Kidney (tissue), 14 donors: ENCODE results near the gene MARCKSL1. TPM values are rescaled to one million over a fixed set of nuclear protein-coding genes. Genes with fewer than 3 reads are reported as not detected.
"Not testable (repeated sequence)": the region's sequence is repeated elsewhere in the genome, so short reads cannot be mapped to it uniquely, and the experiment has no call there.

Experiments used
- DNase-seq, 5 donors: peaks; one replicate each; pipeline ENCODE4 v3.0.0-alpha.2; 2013 to 2020
- FAIRE-seq: peaks from 2 replicates; lab custom pipeline; 2012; peaks lifted over from hg19 to GRCh38; lab: Jason Lieb, UNC
- H3K27ac ChIP-seq, 2 donors: one replicate each; pipeline ENCODE4 v1.7.0; 2013; ENCODE audit warnings: low read depth in 2 of 2, low read length in 2 of 2, inconsistent platforms in 1 of 2
- H3K27me3 ChIP-seq: one replicate; pipeline ENCODE4 v1.7.1; 2013; ENCODE audit warnings: low read length, inconsistent platforms; ENCODE audit not compliant: control insufficient read depth, insufficient read depth
- H3K36me3 ChIP-seq, 3 donors: one replicate each; pipeline versions ENCODE4 v1.7.0 to v1.7.1; 2013; ENCODE audit warnings: low read length in 3 of 3, control low read depth in 1 of 3, inconsistent platforms in 1 of 3; ENCODE audit not compliant: insufficient read depth in 3 of 3, control insufficient read depth in 2 of 3
- H3K4me1 ChIP-seq, 3 donors: one replicate each; pipeline versions ENCODE4 v1.7.0 to v1.7.1; 2013; ENCODE audit warnings: low read length in 3 of 3, inconsistent platforms in 1 of 3, low read depth in 1 of 3; ENCODE audit not compliant: control insufficient read depth in 2 of 3, insufficient read depth in 2 of 3
- H3K4me3 ChIP-seq, 3 donors: one replicate each; pipeline versions ENCODE4 v1.7.0 to v1.8.1; 2013; ENCODE audit warnings: low read length in 3 of 3, control low read depth in 1 of 3, inconsistent platforms in 1 of 3
- H3K9ac ChIP-seq, 3 donors: one replicate each; pipeline versions ENCODE4 v1.7.0 to v1.7.1; 2013; ENCODE audit warnings: low read length in 3 of 3, control low read depth in 1 of 3, inconsistent platforms in 1 of 3
- H3K9me3 ChIP-seq, 3 donors: one replicate each; pipeline versions ENCODE4 v1.7.0 to v1.7.1; 2013; ENCODE audit warnings: low read length in 3 of 3, control low read depth in 1 of 3, inconsistent platforms in 1 of 3; ENCODE audit not compliant: control insufficient read depth in 2 of 3, insufficient read depth in 1 of 3
- CTCF ChIP-seq: IDR thresholded peaks from 3 replicates; pipeline ENCODE4 v1.5.1; 2012; ENCODE audit warnings: mild to moderate bottlenecking, moderate library complexity, borderline replicate concordance; ENCODE audit not compliant: insufficient read depth; ENCODE audit errors: extremely low read depth
- intact Hi-C: fragments of 100-400 bp; cut with DNase I; formaldehyde crosslinking; loops from one replicate; pipeline ENCODE4 v1.11.1; 2022
- polyA plus RNA-seq: library from polyadenylated mRNA; stranded (reverse); fragments of 350-450 nt; fragmentation: Illumina TruSeq; extraction: RNeasy Lipid Tissue Mini Kit (QIAGEN cat#74804); gene quantifications from one replicate; pipeline ENCODE4 v1.2.3, GENCODE V29; 2014; ENCODE audit warnings: low read depth, low replicate concordance; ENCODE audit not compliant: insufficient read depth
- total RNA-seq: library from RNA; stranded (reverse); fragmentation: NEBNext Ultra II Directional; extraction: Animal tissue kit (Norgen Biotek cat#: 25700); gene quantifications from one replicate; pipeline ENCODE4 v1.2.1, GENCODE V29; 2021
- donor health status: control.
- donor health status: control.
- donor health status: control.
- donor health status: control.
- donor health status: control.
- donor health status: DM: yes; HTN: yes; CAD: no.
- donor health status: Normal renal cell carcinoma (clear cell type).

MARCKSL1 gene
- total and polyA plus RNA-seq, 2 donors from 2014 or later: 29.8 to 58.6 TPM

GRCh38 chr1:32303358-32303757 lies 32.7 kb downstream of the MARCKSL1 start:
- DNase-seq: no peak
- H3K27ac ChIP-seq: no peak overlapping the region
- intact Hi-C loops: no loop called here
- H3K36me3 ChIP-seq: peaks cover 5 to 15% (median 9%) of the 10 kb centered on the region in 3 donors
- H3K4me1 ChIP-seq: no peaks in the 10 kb centered on the region
- H3K4me3 ChIP-seq: no peak overlapping the region
- H3K27me3 ChIP-seq: no peaks in the 10 kb centered on the region
- H3K9me3 ChIP-seq: no peaks in the 10 kb centered on the region
- no peak for FAIRE-seq
- no peak for TF ChIP-seq CTCF
- no peak overlapping the region for H3K9ac ChIP-seq

- H3K27me3 ChIP-seq: no peaks in the 10 kb centered on the region
- H3K4me3 ChIP-seq: no peak overlapping the region
- TF ChIP-seq CTCF: no peak
- H3K9ac ChIP-seq: no peak overlapping the region
- H3K27ac ChIP-seq: no peak overlapping the region
- no peak for FAIRE-seq
- peaks cover 2 to 10% (median 6%) of the 10 kb centered on the region in 3 donors for H3K36me3 ChIP-seq
- DNase-seq: no peak
- no peaks in the 10 kb centered on the region for H3K4me1 ChIP-seq
- intact Hi-C loops: no loop called here
- H3K9me3 ChIP-seq: no peaks in the 10 kb centered on the region
These were observed 36.7 kb downstream of the MARCKSL1 start for GRCh38 chr1:32299327-32299726.

- H3K4me3 ChIP-seq, H3K27ac ChIP-seq, H3K9ac ChIP-seq, intact Hi-C loops, H3K4me1 ChIP-seq, H3K27me3 ChIP-seq, FAIRE-seq, H3K9me3 ChIP-seq, H3K36me3 ChIP-seq, DNase-seq: not testable (repeated sequence)
These were observed 37.8 kb downstream of the MARCKSL1 start for GRCh38 chr1:32298211-32298610.

- TF ChIP-seq CTCF: no peak
- Histone ChIP-seq H3K9ac (peak within 1 kb of the TSS; percentile 70 to 92 (median 88)), H3K9me3 (no peaks in the 10 kb centered on the region), H3K4me3 (peak within 1 kb of the TSS; percentile 83 to 97 (median 84)), H3K27ac (peak within 1 kb of the TSS; percentile 84 to 89), H3K4me1 (peaks cover 0 to 2% (median 0%) of the 10 kb centered on the region in 3 donors), H3K36me3 (no peaks in the 10 kb centered on the region), H3K27me3 (no peaks in the 10 kb centered on the region)
- peak; percentile 97 to 99 (median 98) for DNase-seq
- FAIRE-seq: no peak
- intact Hi-C loops: no loop called here
These were observed 44.1 kb downstream of the MARCKSL1 start, which contains the start of gene HDAC1 for GRCh38 chr1:32291708-32292538. TSS of gene HDAC1 (plus strand) at chr1:32292083. CDS start at chr1:32292170, 87 bp downstream.
